GM12801 (cell line): ENCODE results near the gene MANSC1.

Experiments used
- TF ChIP-seq, protein P1 (sequence below): IDR thresholded peaks from one replicate; pipeline ENCODE4 v1.5.1; 2011; ENCODE audit warnings: control low read depth; ENCODE audit not compliant: insufficient read length; ENCODE audit errors: extremely low read depth

MANSC1 gene

DNA sequence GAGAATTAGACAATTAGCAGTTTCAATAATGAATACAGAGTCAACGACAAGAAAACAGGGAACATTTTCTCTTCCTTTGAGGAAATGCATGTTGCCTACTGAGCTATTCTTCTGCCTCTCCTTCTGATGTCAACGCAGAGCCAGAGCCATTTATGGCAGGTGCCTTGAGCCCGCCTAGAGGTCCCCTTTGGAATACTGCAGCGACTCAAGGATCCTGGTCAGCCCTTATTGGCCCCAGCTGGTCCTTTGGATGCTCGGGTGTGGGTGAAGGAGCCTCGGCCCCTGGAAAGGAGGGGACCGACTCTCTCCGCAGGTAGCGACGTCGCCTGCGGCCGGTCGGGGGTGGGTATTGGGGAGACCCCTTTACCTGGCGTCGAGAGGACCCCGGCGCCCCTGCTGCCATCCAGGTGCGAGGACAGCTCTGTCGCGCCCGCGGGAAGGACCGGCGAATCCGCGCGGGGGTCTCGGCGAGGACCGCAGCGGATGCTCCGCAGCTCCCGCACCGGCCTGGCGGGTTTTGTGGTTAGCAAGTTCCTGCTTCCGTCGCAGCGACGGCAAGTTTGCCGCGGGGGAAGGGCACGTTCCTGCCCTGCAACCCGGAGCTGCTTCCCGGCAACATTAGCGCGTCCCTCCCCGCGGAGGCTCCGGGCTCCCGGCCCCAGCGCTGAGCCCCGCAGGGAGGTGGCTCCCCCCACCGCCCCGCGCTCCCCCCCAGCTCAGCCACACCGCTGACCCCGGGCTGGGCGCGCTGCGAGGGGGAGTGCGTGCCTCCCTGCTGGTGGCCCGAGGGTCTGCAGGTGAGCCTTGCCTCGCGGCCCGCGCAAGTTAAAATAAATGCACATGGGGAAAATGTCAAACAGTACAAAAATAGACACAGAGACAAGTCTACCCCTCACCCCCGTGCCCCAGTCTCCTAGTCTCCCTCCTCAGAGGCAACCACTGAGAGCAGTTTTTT, at the start of gene MANSC1:
TSS of gene MANSC1 (minus strand) at position 532 of the 955 bp plus-strand sequence. CDS start 6,928 bp downstream, outside the sequence.
- TF ChIP-seq, protein P1, sequence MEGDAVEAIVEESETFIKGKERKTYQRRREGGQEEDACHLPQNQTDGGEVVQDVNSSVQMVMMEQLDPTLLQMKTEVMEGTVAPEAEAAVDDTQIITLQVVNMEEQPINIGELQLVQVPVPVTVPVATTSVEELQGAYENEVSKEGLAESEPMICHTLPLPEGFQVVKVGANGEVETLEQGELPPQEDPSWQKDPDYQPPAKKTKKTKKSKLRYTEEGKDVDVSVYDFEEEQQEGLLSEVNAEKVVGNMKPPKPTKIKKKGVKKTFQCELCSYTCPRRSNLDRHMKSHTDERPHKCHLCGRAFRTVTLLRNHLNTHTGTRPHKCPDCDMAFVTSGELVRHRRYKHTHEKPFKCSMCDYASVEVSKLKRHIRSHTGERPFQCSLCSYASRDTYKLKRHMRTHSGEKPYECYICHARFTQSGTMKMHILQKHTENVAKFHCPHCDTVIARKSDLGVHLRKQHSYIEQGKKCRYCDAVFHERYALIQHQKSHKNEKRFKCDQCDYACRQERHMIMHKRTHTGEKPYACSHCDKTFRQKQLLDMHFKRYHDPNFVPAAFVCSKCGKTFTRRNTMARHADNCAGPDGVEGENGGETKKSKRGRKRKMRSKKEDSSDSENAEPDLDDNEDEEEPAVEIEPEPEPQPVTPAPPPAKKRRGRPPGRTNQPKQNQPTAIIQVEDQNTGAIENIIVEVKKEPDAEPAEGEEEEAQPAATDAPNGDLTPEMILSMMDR, result no peak

DNA sequence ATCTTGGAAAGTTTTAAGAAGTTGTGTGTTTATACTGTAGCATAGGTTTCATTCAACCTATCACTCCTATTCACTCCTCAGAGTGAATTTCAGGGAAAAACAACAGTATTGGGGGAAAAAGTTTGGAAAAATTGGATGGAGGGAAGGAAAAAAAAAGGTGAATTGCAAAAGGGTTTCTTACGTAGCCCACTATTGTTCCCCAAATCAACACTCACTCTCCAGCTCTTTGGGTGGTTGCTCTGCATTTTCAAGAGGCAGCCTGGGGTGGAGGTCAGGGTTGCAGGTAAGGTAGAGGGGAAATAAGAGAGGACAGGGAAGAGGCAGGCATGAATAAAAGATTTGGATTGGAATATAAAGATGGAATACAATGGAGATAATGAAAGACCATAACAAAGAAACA, 49.1 kb upstream of the MANSC1 start:
- TF ChIP-seq, protein P1, result no peak

DNA sequence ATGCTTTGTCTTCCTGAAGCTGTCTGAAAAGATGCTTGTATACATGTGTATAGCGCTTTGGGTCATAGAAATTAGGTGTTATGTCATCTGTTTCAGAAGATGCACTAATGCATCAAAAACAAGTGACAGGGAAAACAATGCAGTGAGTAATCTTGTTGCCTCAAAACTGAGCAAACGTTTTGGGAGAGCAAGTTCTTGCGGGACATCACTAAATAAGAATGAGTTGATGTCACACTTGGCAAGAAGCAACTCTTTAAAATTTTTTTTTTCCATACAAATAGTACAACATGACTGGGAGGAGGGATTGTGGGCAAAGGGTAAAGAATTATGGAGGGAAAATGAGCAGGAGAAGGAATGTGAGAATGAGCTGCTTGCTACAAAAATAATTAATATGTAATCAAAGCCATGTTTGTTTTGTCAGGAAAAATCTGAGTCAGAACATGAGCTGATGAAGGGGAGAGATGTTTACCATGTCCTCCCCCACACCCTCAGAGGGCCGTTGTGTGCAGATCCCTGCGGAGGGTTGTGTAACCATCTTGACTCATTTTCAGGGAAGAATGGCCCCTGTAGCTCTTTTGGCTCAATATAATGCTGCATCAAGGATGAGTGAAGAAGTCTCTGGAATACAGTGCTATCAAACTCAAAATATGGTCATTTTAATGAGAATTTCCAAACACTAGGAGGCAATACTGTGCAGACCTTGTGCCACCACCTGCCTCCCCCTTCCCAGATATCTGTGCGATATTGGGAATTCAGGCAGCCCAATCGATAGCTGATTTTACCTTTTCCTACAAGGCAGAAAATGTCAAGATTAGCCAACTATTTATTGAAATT, 48.2 kb upstream of the MANSC1 start:
- TF ChIP-seq, protein P1, result no peak

DNA sequence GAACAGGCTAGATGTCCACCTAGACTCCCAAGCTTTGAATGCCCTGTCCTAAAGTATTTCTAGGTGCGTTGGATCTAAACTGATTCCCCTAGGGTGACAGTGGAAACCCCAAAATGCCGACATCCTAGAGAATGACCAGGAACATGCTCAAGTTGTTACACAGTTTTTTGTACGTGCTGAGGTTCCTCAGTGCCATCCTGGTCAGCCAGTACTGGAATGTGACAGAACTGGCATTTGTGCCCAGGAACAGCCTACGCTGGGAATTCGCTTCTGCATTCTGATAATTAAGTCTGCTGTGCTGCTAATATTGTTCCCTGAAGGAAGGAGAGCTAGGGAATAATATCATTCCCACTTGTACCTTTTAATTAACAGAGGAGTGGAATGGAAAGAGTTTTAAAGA, 47.1 kb upstream of the MANSC1 start:
- TF ChIP-seq, protein P1, result no peak

DNA sequence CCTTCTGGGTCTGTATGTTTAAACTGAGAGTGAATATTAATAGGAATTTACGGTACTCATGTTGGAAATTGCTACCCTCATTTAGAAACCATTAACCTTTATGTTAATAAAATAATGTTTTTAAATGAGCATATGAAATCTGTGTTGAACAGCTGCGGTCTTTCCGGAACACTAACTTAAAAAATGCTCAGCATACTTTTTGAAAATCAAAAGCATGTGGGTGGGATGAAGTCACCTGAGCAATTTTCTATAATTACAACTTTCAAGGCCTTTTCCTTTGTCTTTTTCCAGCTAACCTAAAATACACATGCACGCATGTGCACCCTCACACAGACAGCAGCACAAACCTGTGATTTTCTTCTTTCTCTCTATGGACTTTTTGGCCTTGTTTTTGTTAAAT, 46.7 kb upstream of the MANSC1 start:
- TF ChIP-seq, protein P1, result no peak

DNA sequence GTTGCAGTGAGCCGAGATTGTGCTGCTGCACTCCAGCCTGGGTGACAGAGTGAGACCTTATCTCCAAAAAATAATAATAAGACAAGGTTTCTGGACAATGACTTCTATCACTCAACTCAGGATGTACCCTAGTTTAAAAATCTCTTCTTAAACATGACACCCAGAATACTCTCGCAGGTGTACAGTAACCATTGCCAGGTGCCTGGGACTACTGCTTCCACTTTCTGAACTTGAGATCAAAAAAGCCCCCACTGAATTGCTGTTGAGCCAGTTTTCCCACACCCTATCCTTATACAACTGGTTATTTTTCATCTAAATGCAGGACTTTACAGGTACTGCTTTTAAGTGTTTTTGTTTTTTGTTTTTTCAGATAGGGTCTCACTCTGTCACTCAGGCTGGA, 43.1 kb upstream of the MANSC1 start:
- TF ChIP-seq, protein P1, result no peak

DNA sequence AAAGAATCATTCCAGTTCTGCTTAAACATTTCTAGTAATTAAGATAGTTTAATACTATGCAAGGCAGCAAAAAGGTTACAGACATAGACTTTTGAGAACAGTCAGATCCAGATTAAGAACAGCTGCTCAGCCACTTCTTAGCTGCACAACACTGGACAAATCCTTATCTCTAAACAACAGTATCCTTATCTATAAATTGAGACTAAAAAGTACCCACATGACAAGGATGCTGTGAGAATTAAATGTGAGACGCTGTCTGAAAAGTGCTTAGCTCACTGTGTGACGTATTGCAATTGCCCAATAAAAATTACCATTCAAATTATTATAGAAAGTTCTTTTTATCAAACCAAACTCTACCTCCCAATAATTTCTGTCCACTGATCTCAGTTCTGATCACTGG, 42.4 kb upstream of the MANSC1 start:
- TF ChIP-seq, protein P1, result no peak
